HTR-8/SVneo (cell line): ENCODE measurements around the gene CDH4.
A peak's percentile ranks its signal among the peaks of the same experiment; 100 is the strongest.

Source experiments
- DNase-seq: peaks from one replicate; pipeline ENCODE4 v3.0.0; 2011; ENCODE audit warnings: low spot score, mixed read lengths; ENCODE audit not compliant: insufficient read length
- FAIRE-seq: peaks from 2 replicates; lab custom pipeline; 2011; peaks lifted over from hg19 to GRCh38; lab: Jason Lieb, UNC

CDH4 gene

GRCh38 chr20:61860260-61860987 lies 608.4 kb downstream of the CDH4 start:
- DNase-seq (no peak), FAIRE-seq (peak; percentile 69)

DNA sequence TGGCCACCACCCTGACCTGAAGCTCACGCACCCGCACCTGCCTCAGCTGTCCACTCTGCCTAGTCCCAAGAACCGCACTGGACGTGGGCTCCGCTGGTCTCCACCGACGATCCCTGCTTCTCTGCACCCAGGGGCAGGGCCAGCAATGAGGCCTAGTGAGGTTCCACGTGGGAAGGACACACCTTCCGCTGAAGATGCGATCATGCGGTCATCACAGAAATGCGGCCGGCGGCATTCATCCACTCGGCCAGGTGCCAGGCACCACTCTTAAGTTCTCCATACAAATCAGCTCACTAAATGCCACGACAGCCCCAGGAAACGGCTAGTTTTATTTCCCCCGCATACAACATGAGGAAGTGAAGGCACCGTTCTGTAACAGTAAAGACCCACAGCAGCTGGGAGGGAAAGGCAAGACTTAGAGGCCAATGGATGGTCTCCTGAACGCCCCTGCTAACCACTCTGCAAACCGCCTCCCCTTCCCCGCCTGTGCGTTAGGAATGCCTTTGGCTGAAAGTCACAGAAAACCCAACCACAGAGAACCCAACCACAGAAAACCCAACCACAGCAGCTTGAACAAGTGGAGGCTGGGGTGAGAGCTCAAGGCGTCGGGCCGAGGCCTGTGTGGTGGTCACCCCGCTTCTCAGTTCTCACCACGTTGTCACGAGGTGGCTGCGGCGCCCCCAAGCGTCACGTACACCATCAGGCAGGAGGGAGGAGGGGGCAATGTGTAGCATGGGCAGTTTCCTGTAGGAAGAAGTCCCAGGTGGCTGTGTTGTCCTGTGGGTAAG lies 609.2 kb downstream of the CDH4 start:
- peak; percentile 73 for FAIRE-seq

DNA sequence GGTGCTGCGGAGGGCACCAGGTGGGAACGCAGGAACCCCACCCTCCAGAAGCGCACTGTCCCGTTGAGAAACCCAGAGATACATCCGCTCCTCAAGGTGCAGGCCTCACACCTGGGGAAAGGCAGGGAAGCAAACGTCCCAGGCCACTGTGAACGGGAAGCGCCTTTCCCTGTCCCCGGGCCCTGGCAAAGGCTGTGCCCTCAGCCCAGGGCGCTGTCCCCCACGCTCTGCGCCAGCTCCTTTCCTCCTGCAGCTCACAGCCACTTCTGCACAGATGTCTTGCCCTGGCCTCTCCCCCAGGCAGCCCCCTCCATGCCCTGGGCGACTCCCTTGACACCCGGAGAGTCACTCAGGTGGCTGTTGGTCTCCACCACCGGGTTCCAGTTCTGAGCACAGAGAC lies 609.8 kb downstream of the CDH4 start:
- DNase-seq (no peak), FAIRE-seq (no peak)

More for the DNA sequence above, 609.2 kb downstream of the CDH4 start:
- DNase-seq, result no peak

GRCh38 chr20:61862881-61863280 lies 610.8 kb downstream of the CDH4 start:
- DNase-seq (no peak), FAIRE-seq (no peak)

DNA sequence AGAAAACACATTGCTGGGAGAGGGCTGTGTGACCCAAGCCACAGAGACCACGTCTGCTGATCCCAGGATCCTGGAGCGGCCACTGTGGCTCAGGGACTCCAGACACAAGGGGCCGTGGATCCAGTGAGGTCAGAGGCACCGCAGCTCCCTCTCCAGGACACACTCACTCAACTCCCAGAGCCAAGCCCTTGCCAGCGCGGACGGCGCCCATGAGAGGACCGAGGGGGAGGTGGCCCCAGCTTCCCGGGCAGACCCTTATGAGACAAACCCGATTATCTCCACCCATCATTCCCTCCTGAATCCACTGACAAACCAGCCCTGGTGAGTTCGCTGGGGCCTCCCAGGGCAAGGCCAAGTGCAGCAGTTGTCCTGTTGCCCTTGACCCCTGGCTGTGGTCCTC lies 612.4 kb downstream of the CDH4 start:
- DNase-seq, result no peak
- FAIRE-seq, result no peak

- DNase-seq (no peak), FAIRE-seq (peak; percentile 93)
Observed at GRCh38 chr20:61865353-61865752, 613.3 kb downstream of the CDH4 start.

GRCh38 chr20:61866165-61866564 lies 614.1 kb downstream of the CDH4 start:
- FAIRE-seq (no peak), DNase-seq (no peak)

- FAIRE-seq, result no peak
- DNase-seq, result no peak
Observed at GRCh38 chr20:61868006-61868405, 615.9 kb downstream of the CDH4 start.

GRCh38 chr20:61868466-61869090 lies 616.5 kb downstream of the CDH4 start:
- peak; percentile 93 for FAIRE-seq
- DNase-seq, result no peak

DNA sequence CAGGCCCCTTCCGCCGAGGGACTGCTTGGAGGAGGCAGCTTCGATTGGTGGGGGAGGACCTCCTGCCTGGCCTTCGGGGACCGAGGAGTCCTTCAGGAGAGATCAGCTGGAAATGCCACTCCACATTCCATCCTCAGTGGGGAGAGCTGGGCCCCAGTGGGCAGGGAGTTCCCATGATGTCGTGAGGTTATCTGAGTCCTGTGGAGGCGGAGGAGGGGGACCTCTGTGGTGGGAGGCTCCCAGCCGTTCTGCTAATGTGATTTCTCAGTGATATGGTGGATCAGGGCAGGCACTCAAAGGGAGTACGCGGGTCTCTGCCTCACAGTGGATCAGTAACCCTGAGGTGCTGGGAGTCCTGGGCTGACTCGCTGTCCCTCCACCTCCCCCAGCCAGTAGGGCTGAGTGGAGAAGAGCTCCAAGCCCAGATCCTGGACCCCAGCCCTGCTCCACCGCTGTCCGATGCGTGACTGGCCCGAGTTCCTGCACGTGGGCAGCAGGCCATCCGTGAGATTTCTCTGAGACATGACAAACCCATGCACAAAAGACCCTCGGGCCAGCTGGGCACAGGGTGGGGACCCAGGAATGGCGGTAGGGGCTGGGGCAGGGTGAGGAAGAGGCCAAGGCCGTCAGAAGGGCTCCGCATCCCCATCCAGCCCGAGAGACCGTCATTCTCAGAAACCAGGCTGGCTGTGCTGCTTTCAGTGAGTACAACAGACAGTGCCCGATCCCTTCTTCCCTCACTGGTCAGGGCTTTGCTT lies 617.9 kb downstream of the CDH4 start:
- FAIRE-seq, result peak; percentile 20
- no peak for DNase-seq

DNA sequence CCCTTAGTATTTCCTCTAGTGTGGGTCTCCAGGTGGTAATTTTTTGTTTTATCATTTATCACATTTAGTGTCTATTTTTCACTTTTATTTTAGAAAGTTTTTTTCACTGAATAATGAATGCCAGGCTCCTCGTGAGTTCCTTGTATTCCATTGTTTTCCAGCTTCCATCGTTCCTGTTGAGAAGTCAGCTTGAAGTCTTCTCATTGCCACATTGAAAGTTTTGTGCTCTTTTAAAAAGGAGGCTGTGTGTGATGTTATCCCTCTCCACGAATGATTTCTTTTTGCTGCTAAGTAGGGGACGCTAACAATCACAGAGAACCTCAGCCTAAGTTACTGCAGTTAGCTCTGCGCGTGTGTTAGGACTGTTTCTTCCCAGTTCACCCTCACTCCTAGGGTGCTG lies 619.1 kb downstream of the CDH4 start:
- FAIRE-seq (peak; percentile 46), DNase-seq (no peak)

- DNase-seq, result no peak
- peak; percentile 33 for FAIRE-seq
Observed at GRCh38 chr20:61871913-61872312, 619.9 kb downstream of the CDH4 start.

DNA sequence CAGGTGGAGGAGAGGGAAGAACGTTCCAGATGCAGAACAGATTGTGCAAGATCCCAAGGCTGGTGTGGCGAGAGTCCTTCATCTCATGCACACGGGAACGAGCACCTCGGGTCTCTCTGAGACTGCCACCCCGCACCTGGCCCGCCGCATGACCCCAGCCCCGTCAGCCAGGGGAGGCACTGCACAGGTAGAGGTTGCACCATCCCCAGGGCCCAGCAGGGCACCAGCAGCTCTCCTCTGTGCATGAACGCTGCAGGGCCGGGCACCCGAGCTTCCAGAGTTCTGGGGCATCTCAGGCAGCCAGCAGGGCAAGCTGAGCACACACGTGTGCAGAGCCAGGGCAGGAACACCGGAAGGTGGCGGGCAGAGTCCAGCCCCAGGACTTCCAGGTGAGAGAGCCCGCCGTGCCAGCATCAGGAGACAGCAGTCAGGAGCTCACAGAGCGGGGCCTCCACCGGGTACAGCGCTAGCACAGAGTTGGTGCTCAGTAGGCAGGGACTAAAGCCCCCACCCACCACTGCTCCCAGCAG lies 620.4 kb downstream of the CDH4 start:
- DNase-seq, result no peak
- FAIRE-seq, result no peak

DNA sequence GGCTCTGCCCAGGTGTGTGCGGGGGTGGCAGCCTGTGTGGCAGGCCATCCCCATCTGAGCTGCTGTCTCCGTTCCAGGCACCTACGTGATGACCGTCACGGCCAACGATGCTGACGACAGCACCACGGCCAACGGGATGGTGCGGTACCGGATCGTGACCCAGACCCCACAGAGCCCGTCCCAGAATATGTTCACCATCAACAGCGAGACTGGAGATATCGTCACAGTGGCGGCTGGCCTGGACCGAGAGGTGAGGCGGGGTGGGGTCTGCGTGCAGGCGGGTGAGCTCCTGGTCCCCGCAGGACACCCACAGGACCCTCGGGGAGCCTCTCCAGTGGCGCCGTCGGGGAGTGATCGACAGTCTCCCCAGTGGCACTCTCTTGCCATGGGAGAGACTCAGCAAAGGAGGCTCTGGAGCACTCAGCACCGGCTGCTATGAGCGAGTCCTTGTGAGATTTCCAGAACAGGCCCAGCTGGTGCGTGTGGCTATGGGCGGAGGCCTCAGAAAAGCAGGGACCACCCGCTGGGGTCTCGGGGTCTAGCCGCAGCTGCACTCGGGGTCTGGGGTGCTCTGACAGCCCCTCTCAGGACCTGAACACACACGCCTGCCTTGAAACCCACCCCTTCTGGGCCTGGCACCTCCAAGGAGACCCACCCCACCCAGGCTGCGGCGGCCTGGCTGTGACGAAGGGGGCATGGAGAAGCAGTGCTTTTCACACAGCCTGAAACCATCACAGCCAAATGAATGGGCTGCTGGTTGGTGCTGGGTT lies 621.8 kb downstream of the CDH4 start:
- FAIRE-seq (peak; percentile 84), DNase-seq (no peak)

GRCh38 chr20:61874421-61875068 lies 622.5 kb downstream of the CDH4 start:
- no peak for DNase-seq
- FAIRE-seq, result peak; percentile 40

DNA sequence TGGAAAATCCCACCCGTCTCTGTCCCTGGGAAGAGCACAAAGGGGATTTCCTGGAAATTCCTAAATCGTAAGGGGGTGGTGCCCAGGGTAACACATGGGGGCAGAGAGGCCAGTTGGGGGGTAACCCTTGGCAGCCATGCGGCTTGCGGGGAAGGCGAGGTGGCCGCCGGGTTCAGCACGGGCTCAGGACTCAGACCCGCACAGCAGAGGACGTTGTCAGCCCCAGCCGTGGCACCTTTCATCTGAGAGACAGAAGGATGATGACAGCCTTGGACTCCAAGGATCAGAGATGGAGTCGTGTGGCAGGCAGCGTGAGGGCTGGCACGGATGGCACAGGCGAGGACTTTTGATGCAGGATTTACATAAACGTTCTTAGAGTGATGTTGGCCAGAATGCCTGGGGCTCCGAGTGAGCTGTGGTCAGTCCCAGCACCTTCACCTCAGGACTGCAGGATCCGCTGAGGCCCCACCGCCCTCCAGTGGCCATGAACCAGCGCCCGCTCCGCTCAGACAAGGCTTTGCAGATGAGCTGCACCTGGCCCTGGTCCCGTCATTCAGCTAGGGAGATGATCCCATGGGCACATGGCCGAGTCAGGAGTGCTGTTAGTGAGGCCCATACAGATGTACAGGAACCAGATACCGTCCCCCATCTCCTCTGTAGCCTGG lies 623.3 kb downstream of the CDH4 start:
- DNase-seq, result peak; percentile 45

DNA sequence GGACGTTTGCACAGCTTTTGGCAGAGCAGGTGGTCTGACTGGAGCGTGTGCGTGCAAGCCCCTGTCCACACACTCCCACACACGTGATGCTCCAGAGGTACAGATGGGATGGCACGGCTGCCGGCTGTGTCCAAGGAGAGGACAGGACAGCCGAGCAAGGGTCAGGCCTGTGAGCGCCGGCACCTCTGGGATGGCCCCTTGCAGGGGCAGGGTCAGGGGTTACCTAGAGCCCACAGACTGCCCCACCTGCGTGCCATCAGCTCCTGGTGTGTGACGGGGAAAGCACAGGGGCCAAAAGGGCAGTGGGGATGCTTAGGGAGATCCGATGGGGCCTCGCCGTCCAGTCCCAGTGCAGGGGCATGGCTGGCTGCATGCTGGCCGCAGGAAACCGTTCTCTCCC lies 623.9 kb downstream of the CDH4 start:
- DNase-seq, result no peak
- FAIRE-seq, result no peak

More for the DNA sequence above, 623.3 kb downstream of the CDH4 start:
- FAIRE-seq, result peak; percentile 90

DNA sequence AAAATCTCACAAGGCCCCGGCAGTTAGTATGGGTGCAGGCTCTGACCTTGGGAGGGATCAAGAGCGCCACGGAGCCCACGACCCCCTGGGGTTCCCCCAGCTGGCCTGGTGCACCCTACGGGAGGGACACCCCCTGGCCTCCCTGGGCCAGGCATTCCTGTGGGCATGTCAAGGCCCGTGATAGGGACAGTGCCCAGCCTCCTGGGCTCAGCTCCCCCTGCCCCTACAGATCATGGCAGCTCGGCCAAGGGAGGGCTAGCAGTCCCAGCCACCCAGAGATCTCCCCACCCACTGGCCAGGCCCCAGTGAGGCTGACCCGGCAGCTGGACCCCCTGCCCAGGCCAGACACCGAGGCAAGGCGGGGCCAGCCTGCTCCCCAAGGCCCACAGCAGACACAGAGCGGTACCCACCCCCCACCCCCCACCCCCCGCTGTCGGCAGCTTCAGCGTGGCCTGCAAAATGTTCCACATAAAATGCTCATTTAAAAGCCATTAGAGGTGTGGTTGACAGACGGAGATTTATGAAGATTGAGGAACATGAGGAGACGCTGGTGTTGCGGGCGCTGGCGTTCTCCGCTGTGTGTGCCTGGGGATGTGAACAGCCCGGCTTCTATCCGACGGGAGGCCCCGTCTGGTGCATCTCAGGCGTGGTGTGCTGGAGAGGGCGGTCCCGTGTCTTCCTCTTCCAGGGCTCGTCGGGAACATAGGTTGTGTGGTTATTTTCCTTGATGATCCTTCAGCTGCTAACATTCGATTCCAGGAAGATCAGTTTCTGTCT lies 625.1 kb downstream of the CDH4 start:
- peak; percentile 60 for FAIRE-seq

More for the DNA sequence above, 625.1 kb downstream of the CDH4 start:
- no peak for DNase-seq
